Activated CD8-positive, alpha-beta memory T cell treated with anti-CD3 and anti-CD28 coated beads, Interleukin-2, amount 50 U/mL, for 48 hours (primary cell): ENCODE measurements around the gene ANKRD65.
A peak's percentile ranks its signal among the peaks of the same experiment; 100 is the strongest.
"Not testable (repeated sequence)": the region's sequence is repeated elsewhere in the genome, so short reads cannot be mapped to it uniquely, and the experiment has no call there.

Source experiments
- DNase-seq: peaks from one replicate; pipeline ENCODE4 v3.0.0-alpha.2; 2020

The ANKRD65 gene

DNA sequence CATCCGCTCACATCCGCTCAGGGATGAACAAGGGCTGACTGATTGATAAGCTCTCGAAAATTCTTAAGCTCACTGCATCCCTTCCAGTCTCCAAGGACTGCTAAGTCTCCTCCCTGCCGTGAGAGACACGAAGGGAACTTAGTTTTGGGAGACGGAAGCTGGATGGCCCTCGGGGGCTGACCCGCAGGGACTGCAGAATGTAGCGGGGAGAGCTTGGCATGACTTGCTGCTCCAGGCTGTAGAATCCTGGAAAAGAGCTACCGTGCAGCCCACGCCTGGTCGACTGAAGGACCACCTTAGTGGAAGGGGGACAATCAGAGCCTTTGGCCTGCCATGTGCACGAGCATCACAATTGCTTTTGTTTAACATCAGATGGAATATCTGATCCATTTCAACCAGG, 5.3 kb downstream of the ANKRD65 start:
- no peak for DNase-seq

DNA sequence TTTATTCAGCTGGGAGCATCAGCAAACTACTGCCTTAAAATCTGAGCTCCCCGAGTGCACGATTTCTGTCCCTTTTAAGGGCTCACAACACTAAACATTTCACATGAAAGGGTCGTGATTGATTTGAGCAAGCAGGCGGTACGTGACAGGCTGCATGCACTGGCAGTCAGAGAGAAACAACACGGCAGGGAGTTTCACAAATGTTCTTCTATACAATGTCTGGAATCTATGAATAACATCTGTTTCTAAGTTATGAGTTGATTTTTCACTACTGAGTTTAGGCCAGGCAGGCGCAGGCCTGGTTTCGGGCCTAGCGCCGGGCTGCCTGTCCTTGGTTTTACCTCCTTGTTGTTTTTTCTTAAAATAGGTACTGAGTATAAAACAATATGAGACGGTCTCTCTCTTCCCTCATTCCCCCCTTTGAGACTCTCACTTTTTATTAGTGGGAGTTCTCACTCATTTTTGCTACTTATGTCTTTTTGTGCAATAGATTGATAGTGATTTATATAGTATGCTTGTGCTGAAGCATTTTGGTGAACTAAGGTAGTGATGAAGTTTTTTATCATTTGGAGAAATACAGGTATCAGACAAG, 8.7 kb downstream of the ANKRD65 start:
- DNase-seq, result peak; percentile 56

GRCh38 chr1:1411626-1412025, 9.4 kb downstream of the ANKRD65 start:
- no peak for DNase-seq

DNA sequence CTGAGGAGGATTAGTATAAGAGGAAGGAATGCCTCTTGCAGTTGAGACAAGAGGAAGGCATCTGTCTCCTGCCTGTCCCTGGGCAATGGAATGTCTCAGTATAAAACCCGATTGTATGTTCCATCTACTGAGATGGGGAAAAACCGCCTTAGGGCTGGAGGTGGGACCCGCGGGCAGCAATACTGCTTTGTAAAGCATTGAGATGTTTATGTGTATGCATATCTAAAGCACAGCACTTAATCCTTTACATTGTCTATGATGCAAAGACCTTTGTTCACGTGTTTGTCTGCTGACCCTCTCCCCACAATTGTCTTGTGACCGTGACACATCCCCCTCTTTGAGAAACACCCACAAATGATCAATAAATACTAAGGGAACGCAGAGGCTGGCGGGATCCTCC, 10.8 kb downstream of the ANKRD65 start:
- DNase-seq, result not testable (repeated sequence)

- DNase-seq, result no peak
Observed at GRCh38 chr1:1407636-1408318, 13.3 kb downstream of the ANKRD65 start.

DNA sequence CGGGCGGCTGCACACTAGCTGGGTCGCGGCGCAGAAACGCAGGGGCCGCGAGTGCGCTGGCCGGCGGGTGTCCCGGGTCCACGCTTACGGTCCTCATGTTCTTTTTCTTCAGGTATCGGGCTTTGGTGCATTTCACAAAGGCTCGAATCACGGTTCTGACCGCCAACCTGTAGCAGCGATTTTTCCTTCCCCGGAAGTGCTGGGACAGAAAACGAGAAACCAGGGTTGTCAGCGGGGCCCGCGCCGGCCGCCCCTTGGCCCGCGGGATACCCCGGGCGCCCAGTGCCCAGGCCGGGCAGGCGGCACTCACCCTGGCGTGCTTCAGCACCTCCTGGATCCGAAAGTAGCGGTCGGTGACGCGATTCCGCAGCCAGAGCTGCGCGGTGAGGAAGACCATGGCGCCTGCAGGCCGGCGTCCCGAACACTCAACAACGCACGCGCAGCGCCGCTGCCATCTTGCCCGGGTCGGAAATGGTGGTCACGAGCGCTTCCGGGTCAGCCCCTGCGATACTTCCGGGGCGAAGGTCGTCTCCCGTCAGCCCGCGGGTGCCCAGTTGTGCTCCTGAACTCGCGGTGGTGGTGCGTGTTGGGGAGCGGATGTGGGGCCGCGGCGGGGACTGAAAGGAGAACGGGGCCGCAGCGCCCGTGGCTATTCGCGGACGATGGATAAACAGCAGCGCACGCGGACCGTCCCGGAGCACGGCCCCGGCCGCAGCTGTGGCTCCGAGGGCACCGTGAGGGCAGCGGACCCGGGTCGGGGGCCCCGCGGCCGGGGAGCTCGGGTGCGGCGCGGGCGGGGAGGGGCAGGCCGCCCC, 14.0 kb downstream of the ANKRD65 start, which contains the start of gene MRPL20:
Gene MRPL20, minus strand, starts transcription at position 473 of the 815 bp plus-strand sequence. Its CDS starts 76 bp downstream, at position 397.
- DNase-seq, result peak; percentile 97

- no peak for DNase-seq
Observed at GRCh38 chr1:1406101-1406820, 14.8 kb downstream of the ANKRD65 start.

- no peak for DNase-seq
Observed at GRCh38 chr1:1403653-1404052, 17.4 kb downstream of the ANKRD65 start.

GRCh38 chr1:1402901-1403392, 18.1 kb downstream of the ANKRD65 start:
- DNase-seq, result not testable (repeated sequence)

GRCh38 chr1:1402072-1402900, 18.8 kb downstream of the ANKRD65 start:
- DNase-seq, result peak; percentile 67

GRCh38 chr1:1401457-1402010, 19.5 kb downstream of the ANKRD65 start:
- no peak for DNase-seq

DNA sequence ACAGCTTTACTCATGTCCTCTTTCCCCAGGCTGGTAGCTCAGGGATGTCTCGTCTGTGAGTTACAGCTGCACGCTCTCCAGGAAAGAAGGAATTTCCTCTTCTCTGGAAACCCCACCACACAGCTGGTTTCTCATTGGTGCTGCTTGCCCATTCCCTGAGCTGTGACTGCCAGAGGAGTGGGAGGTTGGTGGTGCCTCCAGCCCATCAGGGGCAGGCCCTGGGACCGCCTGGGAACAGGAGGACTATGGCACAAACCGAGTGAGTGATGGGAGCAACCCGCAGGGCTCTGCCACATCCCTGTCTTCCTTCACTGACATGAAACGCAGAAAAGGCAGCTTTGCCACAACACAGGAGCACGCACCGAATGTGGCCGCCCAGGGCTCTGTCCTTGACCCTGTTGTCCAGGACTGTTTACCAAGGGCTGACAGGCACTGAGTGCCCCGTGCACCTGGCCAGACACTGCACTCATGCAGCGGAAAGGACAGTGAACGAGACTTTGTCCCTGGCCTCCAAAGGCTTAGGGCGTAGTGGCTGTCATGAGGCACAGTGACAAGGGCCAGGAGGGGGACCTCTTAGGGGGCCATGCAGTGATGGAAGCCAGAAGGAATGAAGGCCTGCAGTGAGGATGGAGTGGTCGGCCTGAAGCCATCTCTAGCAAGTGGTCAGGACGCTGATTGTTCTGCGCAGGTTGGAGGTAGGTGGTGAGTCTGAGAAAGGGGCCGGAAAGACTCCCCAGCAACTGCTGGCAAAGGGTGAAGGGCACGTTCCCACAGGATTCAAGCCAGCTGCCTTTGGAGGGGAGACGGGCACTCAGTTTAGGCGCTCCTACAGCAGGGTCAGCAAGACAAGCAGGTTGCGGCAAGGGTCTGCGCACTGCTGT, 20.3 kb downstream of the ANKRD65 start:
- no peak for DNase-seq

- no peak for DNase-seq
Observed at GRCh38 chr1:1399872-1400575, 21.1 kb downstream of the ANKRD65 start.

GRCh38 chr1:1399187-1399871, 21.7 kb downstream of the ANKRD65 start, which contains the start of gene CCNL2:
TSS of gene CCNL2 (minus strand) at chr1:1399335. CDS start at chr1:1399306, 29 bp downstream.
- DNase-seq, result peak; percentile 99

DNA sequence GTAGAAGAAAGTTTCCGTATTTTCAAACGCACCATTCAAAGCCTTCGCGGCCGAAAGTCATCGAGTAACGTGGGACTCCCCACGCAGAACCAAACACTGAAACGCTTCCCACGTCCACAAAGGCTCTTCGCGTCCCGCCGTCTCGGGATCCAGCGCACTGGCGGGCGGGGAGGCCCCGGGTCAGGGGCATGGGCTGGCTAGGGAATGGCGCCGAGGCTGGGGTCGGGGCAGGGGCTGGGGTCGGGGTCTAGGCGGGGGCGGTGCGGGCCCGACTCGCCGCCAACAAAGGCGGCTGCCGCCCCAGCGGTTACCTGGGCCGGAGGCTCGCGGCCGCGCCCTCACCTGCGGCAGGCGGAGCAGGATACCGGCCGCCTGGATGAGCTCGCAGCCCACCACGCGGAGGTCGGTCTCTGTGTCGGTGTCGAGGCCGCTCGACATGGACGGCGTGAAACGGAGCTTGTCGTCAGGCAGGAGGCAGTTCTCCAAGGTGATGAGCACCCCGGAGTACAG, 22.3 kb downstream of the ANKRD65 start:
- DNase-seq, result no peak

GRCh38 chr1:1397839-1398523, 23.1 kb downstream of the ANKRD65 start:
- no peak for DNase-seq

- no peak for DNase-seq
Observed at GRCh38 chr1:1395166-1395565, 25.9 kb downstream of the ANKRD65 start.

DNA sequence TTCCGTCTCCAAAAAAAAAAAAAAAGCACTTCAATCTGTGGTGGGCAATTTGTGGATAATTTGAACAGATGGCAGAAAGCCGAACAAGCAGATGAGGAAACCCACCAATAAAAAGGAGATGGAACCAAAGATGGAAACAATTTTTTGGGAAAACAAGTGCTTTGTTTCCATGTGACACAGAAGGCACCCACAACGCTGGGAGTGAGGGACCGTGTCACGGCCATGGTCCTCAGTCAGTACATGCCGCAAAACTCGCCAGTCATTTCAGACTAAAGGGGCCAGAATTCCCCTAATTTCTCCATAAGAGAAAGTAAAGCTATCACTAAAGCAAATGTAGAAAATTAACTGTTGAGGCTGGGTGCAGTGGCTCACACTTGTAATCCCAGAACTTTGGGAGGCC, 27.0 kb downstream of the ANKRD65 start:
- no peak for DNase-seq
